Vagina (tissue), 2 donors: ENCODE results near the gene RHBDL3. TPM values are rescaled to one million over a fixed set of nuclear protein-coding genes. Genes with fewer than 3 reads are reported as not detected.
A peak's percentile ranks its signal among the peaks of the same experiment; 100 is the strongest.

Experiments used
- DNase-seq, 2 donors: peaks; one replicate each; pipeline ENCODE4 v3.0.0-alpha.2; 2017; ENCODE audit errors: extremely low spot score in 2 of 2
- H3K27ac ChIP-seq: fragments of 200-600 bp; sonication (generic); one replicate; pipeline ENCODE4 v1.5.1; 2019
- H3K27me3 ChIP-seq: fragments of 200-600 bp; sonication (generic); one replicate; pipeline ENCODE4 v1.5.1; 2019
- H3K36me3 ChIP-seq, 2 donors: fragments of 200-600 bp; sonication (generic); one replicate each; pipeline ENCODE4 v1.5.1; 2017 to 2019
- H3K4me1 ChIP-seq: fragments of 200-600 bp; sonication (generic); one replicate; pipeline ENCODE4 v1.5.1; 2019
- H3K4me3 ChIP-seq, 2 donors: fragments of 200-600 bp; sonication (generic); 1 replicate in 1 of 2; 2 replicates in 1 of 2; pipeline ENCODE4 v1.5.1; 2016 to 2019
- H3K9me3 ChIP-seq: fragments of 200-600 bp; sonication (generic); one replicate; pipeline ENCODE4 v1.5.1; 2019
- POLR2A ChIP-seq, 2 donors: fragments of 450-650 bp; IDR thresholded peaks; one replicate each; pipeline ENCODE4 v1.6.1; 2017; ENCODE audit warnings: antibody characterized with exemption in 2 of 2, mild to moderate bottlenecking in 2 of 2, moderate library complexity in 2 of 2
- POLR2AphosphoS5 ChIP-seq, 2 donors: sonication (generic); formaldehyde crosslinking; IDR thresholded peaks; one replicate each; pipeline ENCODE4 v1.9.0; 2017; ENCODE audit warnings: antibody characterized with exemption in 2 of 2, mild to moderate bottlenecking in 2 of 2, low read depth in 1 of 2; ENCODE audit not compliant: insufficient read depth in 1 of 2
- intact Hi-C: fragments of 100-400 bp; cut with DNase I; formaldehyde crosslinking; loops from one replicate; pipeline ENCODE4 v1.15.1; 2023
- total RNA-seq: library from RNA; depleted of rRNA; stranded (reverse); fragments of >200 nt; gene quantifications from one replicate; pipeline ENCODE4 v1.2.3, GENCODE V29; 2016
- TF ChIP-seq, protein P1 (sequence below), 3 experiments: fragments of 450-650 bp in 2 of 3; fragments of 200-600 bp in 1 of 3; sonication (generic) in 1 of 3; IDR thresholded peaks; one replicate each; pipeline ENCODE4 v1.5.1; 2017 to 2019; ENCODE audit warnings: antibody characterized with exemption in 3 of 3, mild to moderate bottlenecking in 2 of 3, moderate library complexity in 2 of 3

The RHBDL3 gene
- total RNA-seq, 1 donor from 2014 or later: 1.7 TPM

DNA sequence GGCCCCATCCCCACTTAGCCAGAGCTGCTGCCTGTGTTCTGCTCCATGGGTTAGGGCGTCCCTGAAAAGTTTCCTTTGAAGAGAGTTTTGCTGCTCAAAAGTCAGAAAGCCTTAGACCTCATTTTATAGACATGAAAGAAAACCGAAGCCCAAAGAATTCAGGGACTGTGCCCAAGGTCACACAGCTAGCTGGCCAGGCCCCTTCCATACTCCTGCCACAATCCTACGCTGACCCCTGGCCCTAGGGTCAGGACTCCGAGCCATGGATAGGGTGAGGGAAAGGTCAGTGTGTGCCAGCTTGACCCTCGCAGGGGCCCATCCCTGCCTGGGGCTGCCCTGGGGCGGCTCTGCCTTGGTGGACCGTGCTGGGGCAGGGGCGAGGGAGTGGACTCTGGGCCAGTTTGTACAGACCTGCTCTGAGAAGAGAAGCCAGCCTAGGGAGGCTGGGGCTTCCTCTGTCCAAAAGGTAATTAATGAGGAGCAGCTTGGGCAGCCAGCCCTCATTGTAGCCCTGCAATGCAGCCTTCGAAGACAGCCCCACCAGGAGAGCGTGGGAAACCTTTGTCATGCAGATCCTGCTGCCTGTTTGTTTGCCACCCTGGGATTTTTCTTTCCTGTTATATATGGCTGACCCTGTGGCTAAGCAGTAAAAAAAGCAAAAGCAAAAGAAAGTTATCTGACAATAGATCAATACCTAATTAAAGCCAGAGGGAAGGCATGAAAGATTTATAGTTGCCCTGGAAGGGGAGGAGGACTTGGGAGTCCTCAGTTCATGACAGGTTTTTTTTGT lies 37.4 kb downstream of the RHBDL3 start:
- Histone ChIP-seq H3K9me3 (no peaks in the 10 kb centered on the region), H3K36me3 (no peaks in the 10 kb centered on the region), H3K27ac (no peak overlapping the region), H3K4me3 (no peak overlapping the region), H3K4me1 (peaks cover 11% of the 10 kb centered on the region), H3K27me3 (no peaks in the 10 kb centered on the region)
- intact Hi-C loops: no loop called here
- TF ChIP-seq, protein P1, sequence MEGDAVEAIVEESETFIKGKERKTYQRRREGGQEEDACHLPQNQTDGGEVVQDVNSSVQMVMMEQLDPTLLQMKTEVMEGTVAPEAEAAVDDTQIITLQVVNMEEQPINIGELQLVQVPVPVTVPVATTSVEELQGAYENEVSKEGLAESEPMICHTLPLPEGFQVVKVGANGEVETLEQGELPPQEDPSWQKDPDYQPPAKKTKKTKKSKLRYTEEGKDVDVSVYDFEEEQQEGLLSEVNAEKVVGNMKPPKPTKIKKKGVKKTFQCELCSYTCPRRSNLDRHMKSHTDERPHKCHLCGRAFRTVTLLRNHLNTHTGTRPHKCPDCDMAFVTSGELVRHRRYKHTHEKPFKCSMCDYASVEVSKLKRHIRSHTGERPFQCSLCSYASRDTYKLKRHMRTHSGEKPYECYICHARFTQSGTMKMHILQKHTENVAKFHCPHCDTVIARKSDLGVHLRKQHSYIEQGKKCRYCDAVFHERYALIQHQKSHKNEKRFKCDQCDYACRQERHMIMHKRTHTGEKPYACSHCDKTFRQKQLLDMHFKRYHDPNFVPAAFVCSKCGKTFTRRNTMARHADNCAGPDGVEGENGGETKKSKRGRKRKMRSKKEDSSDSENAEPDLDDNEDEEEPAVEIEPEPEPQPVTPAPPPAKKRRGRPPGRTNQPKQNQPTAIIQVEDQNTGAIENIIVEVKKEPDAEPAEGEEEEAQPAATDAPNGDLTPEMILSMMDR (IDR thresholded peaks at IDR 0.05): no peak
- TF ChIP-seq POLR2A (IDR thresholded peaks at IDR 0.05) (no peak), POLR2AphosphoS5 (IDR thresholded peaks at IDR 0.05; ENCODE audit: insufficient read depth in 1 of 2, low read depth in 1 of 2) (no peak)
- DNase-seq: no peak

GRCh38 chr17:32303781-32304288 lies 38.2 kb downstream of the RHBDL3 start:
- peaks cover 4% of the 10 kb centered on the region for H3K4me1 ChIP-seq
- intact Hi-C loops: no loop called here
- H3K9me3 ChIP-seq: no peaks in the 10 kb centered on the region
- no peaks in the 10 kb centered on the region for H3K27me3 ChIP-seq
- H3K36me3 ChIP-seq: no peaks in the 10 kb centered on the region
- no peak for TF ChIP-seq POLR2AphosphoS5 (IDR thresholded peaks at IDR 0.05; ENCODE audit: insufficient read depth in 1 of 2, low read depth in 1 of 2)
- no peak for TF ChIP-seq POLR2A (IDR thresholded peaks at IDR 0.05)
- TF ChIP-seq, protein P1 (IDR thresholded peaks at IDR 0.05): no peak
- DNase-seq: no peak
- H3K27ac ChIP-seq: no peak overlapping the region
- no peak overlapping the region for H3K4me3 ChIP-seq

DNA sequence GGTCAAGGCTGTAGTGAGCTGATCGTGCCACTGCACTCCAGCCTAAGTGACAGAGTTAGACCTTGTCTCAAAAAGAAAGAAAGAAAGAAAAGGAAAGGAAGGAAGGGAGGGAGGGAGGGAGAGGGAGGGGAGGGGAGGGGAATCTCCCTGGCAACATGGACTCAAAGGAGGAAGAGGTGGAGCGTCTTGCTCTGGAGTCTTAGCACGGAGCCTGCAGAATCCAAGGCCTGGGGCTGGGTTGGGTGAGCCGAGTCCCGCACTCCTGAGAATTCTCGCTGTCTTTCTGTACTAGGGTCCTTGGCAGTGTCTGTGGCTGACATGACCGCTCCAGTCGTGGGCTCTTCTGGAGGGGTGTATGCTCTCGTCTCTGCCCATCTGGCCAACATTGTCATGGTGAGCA lies 39.4 kb downstream of the RHBDL3 start:
- intact Hi-C loops: no loop called here
- Histone ChIP-seq H3K9me3 (no peaks in the 10 kb centered on the region), H3K36me3 (no peaks in the 10 kb centered on the region), H3K4me3 (no peak overlapping the region), H3K27me3 (no peaks in the 10 kb centered on the region), H3K4me1 (no peaks in the 10 kb centered on the region), H3K27ac (no peak overlapping the region)
- no peak for DNase-seq
- TF ChIP-seq POLR2A (IDR thresholded peaks at IDR 0.05): no peak
- TF ChIP-seq POLR2AphosphoS5 (IDR thresholded peaks at IDR 0.05; ENCODE audit: insufficient read depth in 1 of 2, low read depth in 1 of 2): no peak
- TF ChIP-seq, protein P1 (IDR thresholded peaks at IDR 0.05): no peak

DNA sequence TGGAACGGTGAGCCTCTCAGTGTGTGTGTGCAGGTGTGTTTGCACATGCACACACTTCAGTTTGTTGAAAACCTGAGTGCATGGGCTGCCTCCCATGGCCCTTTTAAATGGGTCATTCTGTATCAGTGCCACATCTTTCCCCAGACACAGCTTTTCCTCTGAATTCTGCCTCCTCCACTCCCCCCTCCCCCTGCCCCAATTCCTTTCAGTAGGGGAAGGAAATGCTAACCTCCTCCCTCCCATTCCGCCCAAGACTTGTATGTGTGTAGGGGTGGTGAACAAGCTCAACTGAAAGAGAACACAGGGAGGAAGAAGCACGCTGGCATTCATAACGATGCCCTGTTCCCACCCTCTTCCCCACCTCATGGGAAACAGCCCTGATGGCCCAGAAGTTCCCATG lies 42.0 kb downstream of the RHBDL3 start:
- H3K27ac ChIP-seq: no peak overlapping the region
- no peaks in the 10 kb centered on the region for H3K9me3 ChIP-seq
- no peak overlapping the region for H3K4me3 ChIP-seq
- TF ChIP-seq POLR2AphosphoS5 (IDR thresholded peaks at IDR 0.05; ENCODE audit: insufficient read depth in 1 of 2, low read depth in 1 of 2) (no peak), POLR2A (IDR thresholded peaks at IDR 0.05) (no peak)
- TF ChIP-seq, protein P1 (IDR thresholded peaks at IDR 0.05): no peak
- H3K36me3 ChIP-seq: no peaks in the 10 kb centered on the region
- intact Hi-C loops: no loop called here
- no peak for DNase-seq
- no peaks in the 10 kb centered on the region for H3K4me1 ChIP-seq
- H3K27me3 ChIP-seq: no peaks in the 10 kb centered on the region

DNA sequence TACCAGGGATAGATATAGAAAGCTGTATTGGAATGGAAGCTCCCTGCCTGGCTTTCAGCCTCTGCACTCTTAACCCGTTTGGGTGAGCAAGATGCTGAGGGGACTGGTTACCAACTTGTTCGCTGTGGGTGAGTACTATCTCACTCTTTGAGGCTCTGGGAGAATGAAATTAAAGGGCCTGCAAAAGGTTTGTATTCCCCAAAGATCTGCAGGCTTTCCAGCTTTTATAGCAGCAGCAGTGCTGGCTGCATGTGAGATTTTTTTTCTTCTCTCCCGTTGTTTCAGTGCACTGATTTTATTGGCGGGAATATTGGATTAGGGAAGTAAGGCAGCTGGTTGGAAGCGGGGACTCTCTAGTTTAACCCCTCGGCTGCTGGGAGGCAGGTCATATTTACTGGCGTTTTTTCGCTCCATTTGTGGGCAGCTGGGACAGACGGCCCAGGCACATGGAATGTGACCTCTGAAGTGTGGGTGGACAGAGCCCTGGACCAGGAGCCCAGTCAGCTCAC lies 45.5 kb downstream of the RHBDL3 start:
- DNase-seq: no peak
- H3K27me3 ChIP-seq: no peaks in the 10 kb centered on the region
- H3K36me3 ChIP-seq: no peaks in the 10 kb centered on the region
- no peaks in the 10 kb centered on the region for H3K9me3 ChIP-seq
- intact Hi-C loops: no loop called here
- H3K4me3 ChIP-seq: peak overlapping the region; percentile 22 to 23
- peak overlapping the region; percentile 27 for H3K27ac ChIP-seq
- no peaks in the 10 kb centered on the region for H3K4me1 ChIP-seq
- TF ChIP-seq POLR2A (IDR thresholded peaks at IDR 0.05): no peak
- TF ChIP-seq POLR2AphosphoS5 (IDR thresholded peaks at IDR 0.05; ENCODE audit: insufficient read depth in 1 of 2, low read depth in 1 of 2): peak; percentile 8 to 36
- TF ChIP-seq, protein P1 (IDR thresholded peaks at IDR 0.05): no peak
